ENCODE measurements around the gene CCDC63.

CCDC63 gene

GRCh38 chr12:110846615-110847566, at the start of gene CCDC63:
Gene CCDC63 (plus strand): TSS chr12:110846987. CDS start chr12:110852955, 5,968 bp downstream.
- peak; percentile 17 to 39 for DNase-seq

- DNase-seq = no peak
Measured at GRCh38 chr12:110798461-110798860, 48.3 kb upstream of the CCDC63 start.

DNA sequence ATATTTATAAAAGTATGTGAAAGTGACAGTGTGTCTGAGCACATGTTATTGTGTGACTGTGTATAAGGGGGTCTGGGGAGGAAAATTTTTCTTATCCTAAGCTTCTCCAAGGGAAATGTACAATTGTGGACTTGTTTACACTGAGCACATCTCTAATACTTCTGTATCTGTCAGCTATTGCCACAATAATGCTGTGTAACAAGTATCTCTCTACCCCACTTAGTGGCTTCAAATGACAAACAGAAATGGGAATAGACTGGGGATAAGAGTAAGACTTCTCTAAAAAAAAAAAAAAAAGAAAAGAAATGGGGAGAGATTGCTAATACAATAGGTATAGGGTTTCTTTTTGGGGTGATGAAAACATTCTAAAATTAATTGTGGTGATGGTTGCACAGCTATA, 44.3 kb upstream of the CCDC63 start:
- DNase-seq = no peak

- no peak for DNase-seq
Measured at GRCh38 chr12:110804406-110804805, 42.4 kb upstream of the CCDC63 start.

- DNase-seq = no peak
Measured at GRCh38 chr12:110807640-110808039, 39.1 kb upstream of the CCDC63 start.

GRCh38 chr12:110809149-110809548, 37.6 kb upstream of the CCDC63 start:
- no peak for DNase-seq

DNA sequence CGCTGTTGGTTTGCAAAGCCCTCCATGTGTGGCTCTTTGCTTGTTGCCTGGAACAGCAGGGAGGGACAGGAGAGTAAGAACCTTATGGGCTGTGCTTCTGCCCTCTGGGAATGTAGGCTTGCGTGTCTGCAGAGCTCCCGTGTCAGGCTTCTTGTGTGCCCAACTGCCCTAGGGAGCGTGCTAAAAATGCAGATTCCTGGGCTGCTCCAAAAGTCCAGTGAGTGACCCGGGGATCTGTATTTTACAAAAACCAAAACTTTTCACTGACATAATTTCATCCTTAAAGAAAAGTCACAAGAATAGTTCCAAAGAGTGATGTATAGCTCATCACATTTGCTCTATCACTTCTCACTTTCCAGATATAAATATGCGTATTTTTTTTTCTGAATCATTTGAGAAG, 34.8 kb upstream of the CCDC63 start:
- DNase-seq = no peak

DNA sequence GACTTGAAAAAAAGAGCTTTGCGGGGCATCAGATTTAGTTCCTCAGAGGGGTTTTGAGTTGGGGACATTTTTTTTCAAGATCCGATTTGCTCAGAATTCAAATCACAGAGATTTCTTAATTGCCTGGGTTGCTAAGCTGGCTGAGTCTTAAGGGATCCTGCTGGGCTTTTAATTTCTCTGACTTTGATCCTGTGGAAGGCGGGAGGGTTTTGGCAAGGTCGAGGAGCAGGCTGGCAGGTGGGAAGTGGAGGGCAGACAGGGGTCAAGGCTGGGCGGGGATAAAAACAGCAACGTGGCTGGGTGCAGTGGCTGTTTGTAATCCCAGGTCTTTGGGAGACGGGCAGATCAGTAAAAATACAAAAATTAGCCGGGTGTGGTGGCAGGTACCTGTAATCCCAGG, 33.5 kb upstream of the CCDC63 start:
- DNase-seq = no peak

DNA sequence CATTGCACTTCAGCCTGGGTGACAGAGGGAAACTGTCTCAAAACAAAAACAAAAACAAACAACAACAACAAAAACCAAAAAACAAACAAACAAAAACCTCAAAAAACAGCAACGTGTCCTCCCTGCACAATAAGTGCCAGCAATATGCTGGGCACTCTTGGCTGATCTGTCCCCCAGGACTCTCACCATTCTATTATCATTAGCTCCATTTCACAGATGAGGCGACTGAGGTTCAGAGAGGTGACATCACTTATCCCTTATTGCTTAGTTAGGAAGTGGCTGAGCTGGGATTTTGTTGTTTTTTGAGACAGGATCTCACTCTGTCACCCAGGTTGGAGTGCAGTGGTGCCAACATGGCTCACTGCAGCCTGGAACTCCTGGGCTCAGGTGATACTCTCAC, 33.0 kb upstream of the CCDC63 start:
- DNase-seq = no peak

- no peak for DNase-seq
Measured at GRCh38 chr12:110816248-110816647, 30.5 kb upstream of the CCDC63 start.

DNA sequence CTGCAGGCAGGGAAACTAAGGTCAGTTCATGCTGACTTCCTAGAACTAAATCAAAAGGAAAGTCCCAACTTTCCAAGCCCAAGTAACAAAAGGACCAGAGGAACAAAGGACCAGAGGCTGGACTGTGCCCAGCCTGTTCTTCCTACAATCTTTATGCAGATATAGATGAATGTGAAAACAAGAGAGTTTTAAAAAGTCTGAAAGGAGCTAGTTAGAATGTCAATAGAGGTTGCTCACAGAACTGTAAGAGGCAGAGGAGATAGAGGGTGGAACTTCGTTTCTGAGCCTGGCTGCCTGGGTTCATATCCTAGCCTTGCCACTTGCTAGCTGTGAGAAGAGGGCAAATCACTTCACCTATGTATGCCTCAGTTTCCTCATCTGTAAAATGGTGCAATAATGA, 30.0 kb upstream of the CCDC63 start:
- no peak for DNase-seq

- DNase-seq = no peak
Measured at GRCh38 chr12:110818511-110818910, 28.3 kb upstream of the CCDC63 start.

GRCh38 chr12:110819150-110819549, 27.6 kb upstream of the CCDC63 start:
- DNase-seq = no peak

- no peak for DNase-seq
Measured at GRCh38 chr12:110819646-110820045, 27.1 kb upstream of the CCDC63 start.

- no peak for DNase-seq
Measured at GRCh38 chr12:110821917-110822316, 24.9 kb upstream of the CCDC63 start.

DNA sequence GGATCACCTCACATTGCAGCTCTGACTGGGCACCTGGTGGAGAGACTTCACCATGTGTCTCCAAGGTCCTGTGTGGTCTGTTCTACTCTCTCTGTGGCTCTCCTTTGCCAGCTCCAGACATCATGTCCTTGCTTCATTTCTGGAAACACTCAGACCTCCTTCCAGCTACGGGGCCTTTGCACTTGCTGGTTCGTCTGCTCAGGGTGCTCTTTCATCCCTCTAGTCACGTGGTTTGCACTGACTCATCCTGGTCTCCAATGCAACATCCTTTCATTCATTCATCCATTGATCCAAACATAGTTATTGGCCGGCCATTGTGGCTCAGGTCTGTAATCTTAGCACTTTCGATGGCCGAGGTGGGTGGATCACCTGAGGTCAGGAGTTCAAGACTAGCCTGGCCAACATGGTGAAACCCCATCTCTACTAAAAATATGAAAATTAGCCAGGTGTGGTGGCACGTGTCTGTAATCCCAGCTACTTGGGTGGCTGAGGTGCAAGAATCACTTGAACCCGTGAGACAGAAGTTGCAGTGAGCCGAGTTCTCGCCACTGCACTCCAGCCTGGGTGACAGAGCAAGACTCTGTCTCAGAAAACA, 23.9 kb upstream of the CCDC63 start:
- no peak for DNase-seq

GRCh38 chr12:110824342-110824741, 22.4 kb upstream of the CCDC63 start:
- DNase-seq = no peak

- no peak for DNase-seq
Measured at GRCh38 chr12:110825530-110825929, 21.3 kb upstream of the CCDC63 start.

DNA sequence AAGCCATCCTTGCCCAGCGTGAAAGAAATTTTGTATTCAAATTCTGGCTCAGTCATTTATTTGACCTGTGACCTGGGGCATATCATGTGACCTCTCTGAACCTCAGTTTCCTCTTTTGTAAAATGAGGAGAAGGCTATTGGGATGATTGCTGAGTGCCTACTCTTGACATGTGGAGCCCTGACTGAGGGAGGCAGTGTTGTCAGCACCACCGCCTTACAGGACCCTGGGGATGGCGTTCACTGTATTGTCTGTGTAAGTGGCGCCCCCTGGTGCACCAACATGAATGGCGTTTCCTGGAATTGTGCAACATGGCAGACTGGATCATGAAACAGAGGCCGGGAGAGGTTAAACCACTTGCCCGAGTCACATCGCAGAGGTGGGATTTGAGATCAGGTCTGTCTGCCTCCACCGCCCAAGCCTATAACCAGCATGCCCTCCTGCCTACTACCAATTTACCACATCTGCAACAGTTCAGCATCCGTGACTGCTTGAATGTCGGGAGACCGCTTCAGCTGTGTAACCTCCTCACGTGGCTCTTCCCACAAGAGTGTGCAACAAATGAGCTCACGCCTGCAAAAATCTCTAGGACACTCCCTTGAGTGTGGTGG, 20.1 kb upstream of the CCDC63 start:
- DNase-seq = peak; percentile 95 to 96

DNA sequence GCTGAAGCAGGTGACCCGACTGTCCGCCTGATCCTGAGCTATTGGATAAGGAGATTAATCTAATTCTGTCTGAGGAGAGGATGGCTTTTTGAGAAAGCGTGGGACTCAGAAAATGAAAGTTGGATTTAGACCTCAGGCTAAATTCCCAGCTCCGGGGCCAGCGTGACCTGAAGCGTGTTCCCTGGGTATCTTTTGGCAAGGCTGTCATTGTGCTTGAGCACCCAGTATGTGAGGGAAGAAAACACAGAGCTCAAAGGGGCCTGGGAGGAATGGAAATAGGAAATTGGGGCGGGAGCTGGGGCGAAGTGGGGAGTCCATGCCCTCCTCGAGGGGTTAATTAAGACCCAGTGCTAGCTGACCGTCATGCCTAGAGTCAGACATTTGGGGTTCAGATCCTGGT, 17.5 kb upstream of the CCDC63 start:
- no peak for DNase-seq

GRCh38 chr12:110836291-110836690, 10.5 kb upstream of the CCDC63 start:
- no peak for DNase-seq

- no peak for DNase-seq
Measured at GRCh38 chr12:110841007-110841406, 5.8 kb upstream of the CCDC63 start.

GRCh38 chr12:110844131-110844530, 2.7 kb upstream of the CCDC63 start:
- DNase-seq = no peak
